NCI-H460 (cell line): ENCODE data around the gene WDR62. TPM values are rescaled to one million over a fixed set of nuclear protein-coding genes. Genes with fewer than 3 reads are reported as not detected.

Experiments
- DNase-seq: peaks from one replicate; pipeline ENCODE4 v3.0.0-alpha.2; 2016; ENCODE audit warnings: low read depth; ENCODE audit errors: extremely low read depth
- total RNA-seq: library from RNA; depleted of rRNA; stranded (reverse); fragments of >200 nt; shearing (Covaris generic); gene quantifications from 2 replicates; pipeline ENCODE4 v1.2.3, GENCODE V29; 2014

WDR62 gene
- total RNA-seq, 1 experiment from 2014 or later: 12.3 TPM

DNA sequence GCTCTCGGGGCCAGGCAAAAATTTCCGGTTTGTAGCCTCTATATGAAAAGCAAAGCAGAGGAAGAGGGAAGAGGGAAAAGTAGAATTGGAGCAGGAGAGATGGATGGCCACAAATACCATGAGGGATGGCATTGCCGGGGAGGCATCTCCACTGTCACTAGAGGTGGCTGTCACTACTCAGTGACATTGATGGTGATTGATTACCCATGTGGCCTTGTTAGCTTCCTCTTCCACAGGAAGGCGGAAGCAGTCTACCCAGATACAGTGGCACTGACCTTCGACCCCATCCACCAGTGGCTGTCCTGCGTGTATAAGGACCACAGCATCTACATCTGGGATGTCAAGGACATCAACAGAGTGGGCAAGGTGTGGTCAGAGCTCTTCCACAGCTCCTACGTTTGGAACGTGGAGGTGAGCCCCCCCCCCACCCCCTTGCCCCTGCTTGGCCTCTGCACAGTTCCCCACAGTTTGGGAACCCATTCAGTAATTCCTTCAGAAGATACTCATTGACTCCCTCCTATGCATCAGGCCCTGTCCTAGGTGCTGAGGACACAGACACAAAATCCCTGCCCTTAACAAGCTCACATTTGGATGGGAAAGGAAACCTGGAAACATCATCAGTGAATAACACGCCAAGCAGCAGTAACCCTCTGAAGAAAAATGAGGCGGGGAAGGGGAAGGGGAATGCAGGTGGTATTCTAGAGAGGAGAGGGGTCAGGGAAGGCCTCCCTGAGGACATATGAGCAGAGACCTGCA is 18.6 kb downstream of the WDR62 start:
- DNase-seq: no peak

DNA sequence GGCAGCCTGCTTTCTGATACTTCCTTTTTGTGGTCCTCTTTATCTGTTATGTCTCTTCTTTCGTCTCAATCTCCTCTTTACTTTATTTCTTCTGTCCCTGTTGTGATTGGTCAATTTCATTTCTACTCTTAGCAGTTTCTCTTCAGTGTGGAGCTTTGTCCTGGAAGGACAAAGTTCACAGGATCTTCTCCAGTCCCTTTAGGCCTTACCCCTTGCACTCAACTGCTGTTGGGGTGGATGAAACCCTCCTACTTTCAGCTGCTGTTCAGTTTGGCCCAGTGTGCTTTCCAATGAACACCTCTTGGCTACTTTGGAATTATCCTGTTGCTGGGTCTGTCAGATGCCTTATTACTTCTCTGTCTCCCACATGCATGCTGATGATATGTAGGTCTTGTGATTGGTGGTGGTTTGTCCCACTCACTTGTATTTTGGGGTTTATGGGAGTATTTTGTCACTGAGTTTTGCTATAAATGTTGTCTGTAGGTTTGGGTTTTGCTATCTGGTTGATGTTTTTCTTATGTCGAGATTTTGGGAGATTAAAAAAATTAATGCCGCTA is 24.8 kb downstream of the WDR62 start:
- DNase-seq: no peak

DNA sequence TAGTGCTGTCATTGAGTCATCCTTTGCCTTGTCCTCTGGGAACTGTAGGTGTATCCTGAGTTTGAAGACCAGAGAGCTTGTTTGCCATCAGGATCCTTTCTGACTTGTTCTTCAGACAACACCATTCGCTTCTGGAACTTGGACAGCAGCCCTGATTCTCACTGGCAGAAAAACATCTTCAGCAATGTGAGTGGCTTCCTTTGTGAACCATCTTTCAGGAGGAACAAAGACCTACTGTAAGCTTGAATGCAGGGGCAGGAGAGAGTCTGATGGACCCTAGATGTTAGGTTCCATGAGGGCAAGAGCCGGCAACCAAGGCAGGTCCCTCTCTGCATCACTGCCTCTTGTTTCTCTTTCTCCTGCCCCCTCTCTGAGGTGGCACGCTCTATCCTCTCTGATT is 26.7 kb downstream of the WDR62 start:
- no peak for DNase-seq

- no peak for DNase-seq
These were observed 27.2 kb downstream of the WDR62 start for GRCh38 chr19:36081894-36082293.

DNA sequence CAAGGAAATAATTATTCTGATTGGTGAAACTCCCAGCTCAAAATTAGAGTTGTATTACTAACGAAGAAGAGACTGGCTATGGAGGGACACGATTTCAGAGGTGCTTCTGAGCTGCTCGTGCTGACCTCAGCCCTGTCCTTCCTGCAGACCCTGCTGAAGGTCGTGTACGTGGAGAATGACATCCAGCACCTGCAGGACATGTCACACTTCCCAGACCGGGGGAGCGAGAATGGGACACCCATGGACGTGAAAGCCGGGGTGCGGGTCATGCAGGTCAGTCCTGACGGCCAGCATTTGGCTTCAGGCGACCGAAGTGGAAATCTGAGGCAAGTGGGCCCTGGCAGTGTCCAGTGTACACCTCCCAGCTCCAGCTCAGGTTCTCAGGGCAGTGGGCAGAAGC is 28.2 kb downstream of the WDR62 start:
- DNase-seq: no peak

GRCh38 chr19:36084231-36085009 is 29.7 kb downstream of the WDR62 start:
- DNase-seq: no peak

- DNase-seq: no peak
These were observed 31.6 kb downstream of the WDR62 start for GRCh38 chr19:36086326-36086725.

DNA sequence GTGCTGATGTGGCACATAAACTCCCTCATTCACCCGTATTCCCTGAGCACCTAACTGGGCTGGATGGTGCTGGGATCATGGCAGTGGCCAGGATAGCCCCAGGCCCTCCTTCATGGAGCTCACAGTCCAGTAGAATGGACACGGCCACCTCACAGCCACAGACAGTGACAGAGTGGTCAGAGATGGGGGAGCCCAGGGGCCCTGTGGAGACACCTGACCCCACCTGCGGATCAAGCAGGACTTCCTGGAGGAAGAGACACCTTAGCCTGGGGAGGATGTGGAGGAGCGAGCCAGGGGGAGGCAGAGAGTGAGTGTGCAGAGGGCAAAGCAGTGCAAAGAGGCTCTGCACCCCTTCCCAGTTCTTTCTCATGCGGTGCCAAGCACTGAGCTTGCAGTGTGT is 35.1 kb downstream of the WDR62 start:
- no peak for DNase-seq

GRCh38 chr19:36090910-36091695 is 36.4 kb downstream of the WDR62 start:
- no peak for DNase-seq

DNA sequence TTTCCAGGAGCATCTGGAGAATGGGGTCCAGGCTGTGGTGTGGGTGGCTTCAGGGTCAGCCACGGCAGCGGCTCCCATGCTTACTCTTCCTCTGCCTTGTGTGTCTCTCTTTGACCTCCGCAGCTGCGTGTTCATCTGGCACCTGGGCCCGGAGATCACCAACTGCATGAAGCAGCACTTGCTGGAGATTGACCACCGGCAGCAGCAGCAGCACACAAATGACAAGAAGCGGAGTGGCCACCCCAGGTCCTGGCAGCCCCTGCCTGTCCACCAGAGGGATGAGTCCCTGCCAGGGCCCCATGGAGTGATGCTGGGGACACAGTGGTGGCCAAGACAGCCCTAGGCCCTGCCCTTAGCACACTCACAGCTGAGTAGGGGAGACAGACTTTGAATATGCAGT is 37.9 kb downstream of the WDR62 start:
- DNase-seq: no peak

DNA sequence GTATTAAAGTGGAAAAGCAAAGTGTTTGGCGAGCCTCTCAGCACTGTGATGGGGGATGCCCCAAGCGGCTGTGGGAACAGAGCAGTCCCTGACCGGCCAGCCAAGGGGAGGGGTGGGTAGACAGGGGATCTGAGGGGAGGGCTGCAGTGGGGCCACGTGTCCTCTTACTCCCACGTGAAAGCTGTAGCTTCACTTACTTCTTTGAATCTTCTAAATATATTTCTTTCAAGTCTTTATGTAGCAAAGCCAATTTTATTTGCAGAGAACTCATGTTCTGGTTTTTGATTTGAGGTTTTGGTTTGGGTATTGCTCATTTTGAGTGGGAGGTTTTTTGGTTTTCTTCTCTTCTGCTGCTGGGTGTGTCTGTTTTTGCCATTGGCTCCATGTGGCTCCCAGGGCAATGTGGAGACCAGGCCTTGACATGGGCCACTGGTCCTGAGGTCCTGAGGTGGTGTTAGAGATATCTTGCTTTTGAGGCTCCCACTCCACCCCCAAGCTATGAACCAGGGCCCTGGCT is 38.5 kb downstream of the WDR62 start:
- no peak for DNase-seq

DNA sequence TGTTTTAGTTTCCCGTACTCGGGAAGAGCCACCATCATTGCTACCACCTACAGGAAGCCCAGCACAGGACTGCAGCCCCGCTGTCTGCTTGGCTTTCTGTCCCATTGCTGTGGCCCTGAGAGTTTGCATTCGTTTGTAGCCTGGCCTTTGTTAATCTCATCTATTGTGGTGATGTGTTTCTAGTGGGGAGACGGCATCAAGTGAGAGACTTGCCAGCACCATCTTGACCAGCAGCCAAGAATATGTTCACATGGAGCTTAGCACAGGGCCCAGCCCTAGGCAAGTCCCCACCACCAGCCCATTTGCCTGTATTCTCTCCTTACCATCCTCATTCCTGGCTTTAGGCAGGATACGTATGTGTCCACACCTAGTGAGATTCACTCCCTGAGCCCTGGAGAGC is 39.0 kb downstream of the WDR62 start:
- DNase-seq: no peak

- DNase-seq: no peak
These were observed 42.3 kb downstream of the WDR62 start for GRCh38 chr19:36097036-36097435.

GRCh38 chr19:36099166-36099785 is 44.6 kb downstream of the WDR62 start:
- no peak for DNase-seq

- no peak for DNase-seq
These were observed 45.8 kb downstream of the WDR62 start for GRCh38 chr19:36100476-36100875.

- DNase-seq: no peak
These were observed 47.0 kb downstream of the WDR62 start for GRCh38 chr19:36101550-36102327.

- no peak for DNase-seq
These were observed 48.4 kb downstream of the WDR62 start for GRCh38 chr19:36103040-36103626.

GRCh38 chr19:36103842-36104552 is 49.3 kb downstream of the WDR62 start:
- DNase-seq: no peak

GRCh38 chr19:36106441-36106840 is 51.7 kb downstream of the WDR62 start:
- no peak for DNase-seq
